Epithelial cell of proximal tubule (primary cell): ENCODE results near the gene DLL1. TPM values are rescaled to one million over a fixed set of nuclear protein-coding genes. Genes with fewer than 3 reads are reported as not detected.

Source experiments
- DNase-seq: peaks from one replicate; pipeline ENCODE4 v3.0.0-alpha.2; 2011; ENCODE audit warnings: low read depth
- H3K4me3 ChIP-seq: 2 replicates; pipeline ENCODE4 v1.5.1; 2011; ENCODE audit warnings: low read depth, mild to moderate bottlenecking, low read length
- CTCF ChIP-seq: conservative IDR thresholded peaks from 2 replicates; pipeline ENCODE4 v1.5.1; 2012; ENCODE audit warnings: low read depth, mild to moderate bottlenecking, low read length
- total RNA-seq: library from RNA; depleted of rRNA; stranded (reverse); fragments of >200 nt; gene quantifications from 2 replicates; pipeline ENCODE4 v1.2.3, GENCODE V29; 2015

Gene DLL1
- total RNA-seq, 1 donor from 2014 or later, result 1.7 TPM

GRCh38 chr6:170289951-170290295 lies 955 bp downstream of the DLL1 start:
- no peak for DNase-seq
- H3K4me3 ChIP-seq, result peak overlapping the region; percentile 62
- no peak for TF ChIP-seq CTCF

DNA sequence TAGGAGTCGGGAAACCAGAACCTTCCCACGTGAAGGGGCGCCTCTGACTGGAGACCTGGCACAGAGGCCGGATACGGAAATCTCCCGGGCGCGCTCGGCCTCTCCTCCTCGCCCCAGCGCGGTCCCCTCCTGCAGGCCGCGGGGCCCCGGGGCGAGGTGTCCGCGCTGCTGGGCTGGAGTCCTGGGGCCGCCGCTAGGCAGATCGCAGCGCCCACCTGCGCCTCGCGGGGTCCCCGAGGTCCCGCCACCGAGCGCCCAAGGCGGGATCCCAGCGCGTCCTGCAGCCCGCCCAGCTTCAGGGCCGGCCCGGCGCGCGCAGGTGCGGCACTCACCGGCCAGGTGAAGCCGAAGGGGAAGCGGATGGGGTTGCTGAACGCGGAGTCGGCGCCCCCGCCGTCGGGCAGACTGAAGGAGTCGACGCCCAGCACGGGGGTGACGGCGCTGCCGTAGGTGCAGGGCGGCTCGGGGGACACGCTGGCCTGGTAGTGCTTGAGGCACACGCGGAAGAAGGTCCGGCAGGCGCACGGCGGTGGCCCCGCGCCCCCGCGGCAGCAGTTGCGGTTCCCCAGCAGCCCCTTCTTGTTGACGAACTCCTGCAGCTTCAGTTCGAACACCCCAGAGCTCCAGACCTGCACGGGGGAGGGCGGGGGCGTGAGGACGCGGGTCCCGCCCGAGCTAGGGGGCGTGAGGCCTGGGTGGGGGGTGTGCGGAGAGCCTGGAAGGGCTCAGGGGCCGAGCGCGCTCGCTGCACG lies 1.5 kb downstream of the DLL1 start:
- DNase-seq, result no peak
- H3K4me3 ChIP-seq, result peak overlapping the region; percentile 62
- TF ChIP-seq CTCF, result no peak

- H3K4me3 ChIP-seq, result peak overlapping the region; percentile 62
- DNase-seq, result no peak
- no peak for TF ChIP-seq CTCF
These were observed 2.1 kb downstream of the DLL1 start for GRCh38 chr6:170288852-170289179.

DNA sequence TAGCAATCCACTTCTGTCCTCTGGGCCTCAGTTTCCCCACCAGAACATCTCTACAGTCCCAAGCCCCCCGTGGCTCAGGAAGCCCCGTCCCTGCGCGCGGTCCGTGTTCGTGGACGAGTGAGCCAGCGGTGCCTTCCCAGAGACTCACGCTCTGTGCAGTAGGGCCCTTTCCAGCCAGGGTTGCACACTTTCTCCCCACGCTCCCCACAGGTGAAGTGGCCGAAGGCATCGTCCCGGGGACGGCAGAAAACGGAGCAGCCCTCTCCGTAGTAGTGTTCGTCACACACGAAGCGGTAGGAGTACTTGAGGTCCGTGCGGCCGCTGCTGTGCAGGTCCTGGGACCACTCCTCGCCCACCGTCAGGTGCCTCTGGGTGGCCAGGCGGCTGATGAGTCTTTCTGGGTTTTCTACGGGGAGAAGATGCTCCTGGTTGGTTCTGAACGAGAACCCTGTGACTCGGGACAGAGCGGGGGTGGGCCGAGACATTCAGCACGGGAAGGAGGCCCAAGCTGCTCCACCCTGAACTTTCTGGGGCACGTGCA lies 2.7 kb downstream of the DLL1 start:
- no peak for TF ChIP-seq CTCF
- no peak for DNase-seq
- no peak overlapping the region for H3K4me3 ChIP-seq

GRCh38 chr6:170287371-170287876 lies 3.5 kb downstream of the DLL1 start:
- H3K4me3 ChIP-seq, result no peak overlapping the region
- no peak for TF ChIP-seq CTCF
- no peak for DNase-seq

- H3K4me3 ChIP-seq, result no peak overlapping the region
- TF ChIP-seq CTCF, result no peak
- DNase-seq, result no peak
These were observed 4.0 kb downstream of the DLL1 start for GRCh38 chr6:170286934-170287265.
